ENCODE results near the gene CCDC18.

DNA sequence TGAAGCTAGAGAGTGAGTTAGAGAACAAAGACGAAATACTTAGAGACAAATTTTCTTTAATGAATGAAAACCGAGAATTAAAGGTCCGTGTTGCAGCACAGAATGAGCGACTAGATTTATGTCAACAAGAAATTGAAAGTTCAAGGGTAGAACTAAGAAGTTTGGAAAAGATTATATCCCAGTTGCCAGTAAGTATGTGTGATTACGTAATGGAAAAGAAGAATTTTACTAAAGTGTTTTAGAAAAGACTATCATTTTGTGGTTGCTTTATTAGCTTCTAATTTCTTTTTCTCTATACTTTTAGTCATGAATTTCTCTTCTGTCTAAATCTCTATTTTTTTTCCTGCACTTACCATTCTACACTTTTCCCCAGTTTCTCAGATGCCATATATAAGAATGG, 26.7 kb downstream of the CCDC18 start:
- TF ChIP-seq, protein P1, sequence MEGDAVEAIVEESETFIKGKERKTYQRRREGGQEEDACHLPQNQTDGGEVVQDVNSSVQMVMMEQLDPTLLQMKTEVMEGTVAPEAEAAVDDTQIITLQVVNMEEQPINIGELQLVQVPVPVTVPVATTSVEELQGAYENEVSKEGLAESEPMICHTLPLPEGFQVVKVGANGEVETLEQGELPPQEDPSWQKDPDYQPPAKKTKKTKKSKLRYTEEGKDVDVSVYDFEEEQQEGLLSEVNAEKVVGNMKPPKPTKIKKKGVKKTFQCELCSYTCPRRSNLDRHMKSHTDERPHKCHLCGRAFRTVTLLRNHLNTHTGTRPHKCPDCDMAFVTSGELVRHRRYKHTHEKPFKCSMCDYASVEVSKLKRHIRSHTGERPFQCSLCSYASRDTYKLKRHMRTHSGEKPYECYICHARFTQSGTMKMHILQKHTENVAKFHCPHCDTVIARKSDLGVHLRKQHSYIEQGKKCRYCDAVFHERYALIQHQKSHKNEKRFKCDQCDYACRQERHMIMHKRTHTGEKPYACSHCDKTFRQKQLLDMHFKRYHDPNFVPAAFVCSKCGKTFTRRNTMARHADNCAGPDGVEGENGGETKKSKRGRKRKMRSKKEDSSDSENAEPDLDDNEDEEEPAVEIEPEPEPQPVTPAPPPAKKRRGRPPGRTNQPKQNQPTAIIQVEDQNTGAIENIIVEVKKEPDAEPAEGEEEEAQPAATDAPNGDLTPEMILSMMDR (IDR thresholded peaks at IDR 0.05) = no peak
- TF ChIP-seq POLR2A (IDR thresholded peaks at IDR 0.05) = no peak

All from adrenal gland (tissue), 5 donors.